AG09309 (cell line): Measurements from ENCODE around the gene AKR7A2.
"Not testable (repeated sequence)": the region's sequence is repeated elsewhere in the genome, so short reads cannot be mapped to it uniquely, and the experiment has no call there.

Experiments
- DNase-seq: peaks from one replicate; pipeline ENCODE4 v3.0.0-alpha.2; 2010; ENCODE audit warnings: low read depth
- H3K4me3 ChIP-seq: 2 replicates; pipeline ENCODE4 v1.5.1; 2011; ENCODE audit warnings: mild to moderate bottlenecking, low read depth, low read length, moderate library complexity; ENCODE audit not compliant: control insufficient read depth
- TF ChIP-seq, protein P1 (sequence below): IDR thresholded peaks from 2 replicates; pipeline ENCODE4 v1.5.1; 2011; ENCODE audit warnings: mild to moderate bottlenecking, low read depth, low read length, inconsistent platforms; ENCODE audit not compliant: insufficient read depth, control insufficient read depth; ENCODE audit errors: missing control alignments

The AKR7A2 gene

DNA sequence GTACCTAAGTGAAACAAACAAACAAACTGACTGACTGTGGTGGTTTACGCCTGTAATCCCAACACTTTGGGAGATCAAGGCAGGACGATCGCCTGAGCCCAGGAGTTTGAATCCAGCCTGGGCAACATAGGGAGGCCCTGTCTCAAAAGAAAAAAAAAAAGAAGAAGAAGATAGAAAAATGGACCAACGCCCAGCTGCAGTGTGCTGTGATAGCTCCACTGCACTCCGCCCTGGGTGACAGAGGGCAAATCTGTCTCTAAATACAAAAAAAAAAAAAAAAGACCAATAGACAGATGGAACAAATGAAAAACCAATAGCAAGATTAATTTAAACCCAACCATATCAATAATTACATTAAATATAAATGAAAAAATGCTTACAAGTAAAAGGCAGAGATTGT, 37.3 kb downstream of the AKR7A2 start:
- DNase-seq, result no peak
- TF ChIP-seq, protein P1, sequence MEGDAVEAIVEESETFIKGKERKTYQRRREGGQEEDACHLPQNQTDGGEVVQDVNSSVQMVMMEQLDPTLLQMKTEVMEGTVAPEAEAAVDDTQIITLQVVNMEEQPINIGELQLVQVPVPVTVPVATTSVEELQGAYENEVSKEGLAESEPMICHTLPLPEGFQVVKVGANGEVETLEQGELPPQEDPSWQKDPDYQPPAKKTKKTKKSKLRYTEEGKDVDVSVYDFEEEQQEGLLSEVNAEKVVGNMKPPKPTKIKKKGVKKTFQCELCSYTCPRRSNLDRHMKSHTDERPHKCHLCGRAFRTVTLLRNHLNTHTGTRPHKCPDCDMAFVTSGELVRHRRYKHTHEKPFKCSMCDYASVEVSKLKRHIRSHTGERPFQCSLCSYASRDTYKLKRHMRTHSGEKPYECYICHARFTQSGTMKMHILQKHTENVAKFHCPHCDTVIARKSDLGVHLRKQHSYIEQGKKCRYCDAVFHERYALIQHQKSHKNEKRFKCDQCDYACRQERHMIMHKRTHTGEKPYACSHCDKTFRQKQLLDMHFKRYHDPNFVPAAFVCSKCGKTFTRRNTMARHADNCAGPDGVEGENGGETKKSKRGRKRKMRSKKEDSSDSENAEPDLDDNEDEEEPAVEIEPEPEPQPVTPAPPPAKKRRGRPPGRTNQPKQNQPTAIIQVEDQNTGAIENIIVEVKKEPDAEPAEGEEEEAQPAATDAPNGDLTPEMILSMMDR, result no peak
- no peak overlapping the region for H3K4me3 ChIP-seq

- not testable (repeated sequence) for DNase-seq, H3K4me3 ChIP-seq
Measured at GRCh38 chr1:19273844-19274531, 38.0 kb downstream of the AKR7A2 start.

DNA sequence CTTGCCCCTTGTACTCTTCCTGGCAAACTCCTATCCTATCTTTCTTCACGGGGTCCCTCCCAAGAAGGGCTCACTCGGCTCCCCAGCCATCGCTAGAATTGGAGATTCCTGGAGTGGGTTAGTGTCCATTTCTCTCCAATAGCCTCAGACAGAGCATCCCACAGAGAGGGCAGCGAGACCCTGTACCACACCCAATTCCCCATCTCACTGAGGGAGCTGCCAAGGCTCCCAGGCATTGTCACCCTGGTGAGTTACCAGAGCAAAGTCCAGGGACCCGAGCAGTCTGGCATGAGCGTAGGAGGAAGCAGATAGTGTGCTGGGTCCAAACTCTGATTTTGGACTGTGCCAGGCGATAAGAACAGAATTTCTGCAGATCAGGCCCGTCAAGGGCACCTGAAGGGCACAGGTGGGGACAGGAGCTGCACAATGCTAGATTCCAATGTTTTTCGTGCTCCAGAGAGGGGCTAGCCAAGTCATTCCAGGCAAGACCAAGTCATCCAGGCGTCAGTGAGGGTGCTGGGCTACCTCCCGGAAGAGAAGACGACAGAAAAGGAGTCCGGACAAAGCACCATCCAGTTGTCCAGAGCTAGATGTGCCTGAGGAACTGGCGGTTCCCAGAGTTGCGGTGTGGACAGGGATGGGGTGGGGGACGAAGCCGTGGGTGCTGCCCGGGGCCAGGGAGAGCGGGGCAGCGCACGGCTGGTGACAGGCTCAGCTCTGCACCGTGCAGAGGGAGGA, 38.7 kb downstream of the AKR7A2 start:
- no peak for DNase-seq

DNA sequence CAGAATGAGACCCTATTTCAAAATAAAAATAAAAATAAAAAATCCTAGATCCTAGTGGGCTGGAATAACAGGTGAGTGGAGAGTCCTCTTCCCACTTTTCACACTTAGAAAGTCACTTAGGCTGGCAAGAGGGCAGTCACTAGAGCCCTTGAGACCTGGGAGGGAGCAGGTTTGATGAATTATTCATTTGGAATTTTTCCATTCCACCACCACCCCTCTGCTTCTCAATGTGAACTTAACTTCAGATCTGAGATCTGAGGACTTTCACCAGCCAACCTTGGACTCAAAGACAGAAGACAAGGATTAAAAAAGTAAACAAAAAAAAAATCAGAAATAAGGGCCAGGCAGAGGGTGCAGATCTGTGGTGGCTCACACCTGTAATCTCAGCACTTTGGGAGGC, 39.9 kb downstream of the AKR7A2 start:
- DNase-seq, result no peak
- TF ChIP-seq, protein P1, result no peak
- no peak overlapping the region for H3K4me3 ChIP-seq

More for the DNA sequence above, 38.7 kb downstream of the AKR7A2 start:
- H3K4me3 ChIP-seq, result no peak overlapping the region
- TF ChIP-seq, protein P1, result no peak

DNA sequence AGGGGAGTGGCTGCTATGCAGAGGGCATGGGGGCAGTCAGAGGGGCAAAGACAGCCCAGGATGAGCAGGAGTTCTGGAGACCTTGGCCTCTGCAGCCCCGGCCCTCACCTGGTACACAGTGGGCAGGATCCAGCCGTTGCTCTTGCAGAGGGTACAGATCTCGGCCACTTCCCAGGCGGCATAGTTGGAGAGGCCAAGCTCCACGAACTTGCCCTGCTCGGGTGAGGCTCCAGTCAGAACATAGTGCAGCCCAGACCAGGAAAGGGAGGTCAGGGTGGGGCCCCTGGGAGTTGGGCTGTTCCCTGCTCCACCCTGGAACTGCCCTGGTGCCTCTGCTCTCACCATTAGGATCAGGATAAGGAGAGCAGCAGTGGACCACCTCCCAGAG, 41.6 kb downstream of the AKR7A2 start:
- H3K4me3 ChIP-seq, result not testable (repeated sequence)

DNA sequence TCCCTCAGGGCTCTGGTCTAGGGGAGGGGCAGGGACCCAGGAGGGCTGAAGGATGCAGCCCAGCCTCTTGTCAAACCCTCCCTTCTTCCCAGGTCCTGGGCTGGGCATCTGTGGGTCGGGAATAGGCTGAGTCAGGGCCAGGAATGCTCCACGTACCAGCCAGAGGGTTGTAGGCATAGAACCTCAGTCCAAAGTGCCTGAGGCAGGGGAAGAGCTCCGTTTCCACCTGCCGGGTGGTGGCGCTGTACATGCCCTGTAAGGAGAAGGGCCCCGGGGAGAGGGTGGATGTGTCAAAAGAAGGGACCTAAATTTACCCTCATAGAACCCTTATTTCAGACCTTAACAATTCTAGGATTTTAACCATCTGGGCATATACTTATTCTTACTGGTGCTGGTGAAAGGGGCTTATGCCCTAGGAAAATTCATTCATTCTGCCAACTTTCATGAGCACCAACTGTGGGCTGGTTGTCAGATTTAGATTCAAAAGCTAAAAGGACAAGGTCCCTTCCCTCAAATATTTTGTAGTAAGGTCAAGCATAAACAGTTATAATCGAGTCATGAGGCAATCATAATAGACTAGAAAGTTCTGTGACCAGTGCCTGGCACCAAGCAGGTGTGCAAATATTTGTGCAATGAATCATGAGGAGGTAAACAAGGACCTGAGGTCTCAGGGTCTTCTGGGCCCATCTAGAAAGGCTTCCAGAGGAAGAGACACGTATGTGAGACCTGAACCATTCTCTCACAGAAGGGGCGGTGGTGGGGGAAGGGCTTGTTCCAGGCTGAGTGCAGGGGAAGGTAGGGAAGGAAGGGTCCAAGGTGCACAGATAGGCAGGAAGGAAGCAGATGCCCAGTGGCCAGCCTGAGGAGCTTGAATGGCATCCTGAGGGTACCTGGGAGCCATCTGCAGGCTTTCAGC, 42.3 kb downstream of the AKR7A2 start:
- DNase-seq, H3K4me3 ChIP-seq: not testable (repeated sequence)

More for the DNA sequence above, 41.6 kb downstream of the AKR7A2 start:
- DNase-seq, result not testable (repeated sequence)

GRCh38 chr1:19268445-19268844, 43.5 kb downstream of the AKR7A2 start:
- no peak for DNase-seq
- TF ChIP-seq, protein P1, result no peak
- H3K4me3 ChIP-seq, result no peak overlapping the region

GRCh38 chr1:19262744-19263143, 49.2 kb downstream of the AKR7A2 start:
- no peak overlapping the region for H3K4me3 ChIP-seq
- TF ChIP-seq, protein P1, result no peak
- DNase-seq, result no peak
